Measurements from ENCODE around the gene CDC42EP5. TPM values are rescaled to one million over a fixed set of nuclear protein-coding genes. Genes with fewer than 3 reads are reported as not detected.

Gene CDC42EP5
- total and polyA plus RNA-seq, 7 donors: 1.1 to 7.4 (median 5.0) TPM

DNA sequence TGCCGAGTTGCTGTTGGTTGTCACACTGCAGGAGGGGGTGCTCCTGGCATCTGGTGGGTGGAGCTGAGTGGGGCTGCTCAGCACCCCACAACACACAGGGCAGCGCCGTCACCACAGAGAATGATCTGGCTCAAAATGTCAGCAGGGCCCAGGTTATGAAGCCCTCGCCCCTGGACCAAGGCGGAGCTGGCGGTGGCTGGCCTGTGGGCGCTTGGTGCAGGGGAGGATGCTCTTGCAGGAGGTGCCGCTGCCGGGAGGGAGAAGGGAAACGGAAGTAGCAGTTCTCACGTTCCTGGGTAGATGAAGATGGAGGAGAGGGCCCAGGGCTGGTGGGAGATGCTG, 38.3 kb downstream of the CDC42EP5 start:
- H3K9me3 ChIP-seq: no peaks in the 10 kb centered on the region
- no peak overlapping the region for H3K27ac ChIP-seq
- intact Hi-C loops (cut with DNase I): no loop called here
- no peaks in the 10 kb centered on the region for H3K36me3 ChIP-seq (ENCODE audit: insufficient read depth in 1 of 2, low read depth in 1 of 2)
- H3K4me1 ChIP-seq: no peaks in the 10 kb centered on the region
- DNase-seq (no peak), ATAC-seq (peak in 1 of 4 donors; percentile 11)
- 41 to 47% (median 46%) methylated on average over 11 of the region's 11 CpGs for WGBS, 3 donors
- H3K4me3 ChIP-seq: no peak overlapping the region
- TF ChIP-seq CTCF (IDR thresholded peaks at IDR 0.05): no peak
- H3K27me3 ChIP-seq (ENCODE audit: insufficient read depth in 3 of 3, low read length in 2 of 3): peaks cover 0 to 12% (median 10%) of the 10 kb centered on the region in 3 donors

- WGBS, 3 donors: 49 to 57% (median 56%) methylated on average over 23 of the region's 23 CpGs
- DNase-seq (no peak), ATAC-seq (no peak)
- TF ChIP-seq CTCF (IDR thresholded peaks at IDR 0.05): no peak
- intact Hi-C loops (cut with DNase I): no loop called here
- Histone ChIP-seq H3K4me1 (no peaks in the 10 kb centered on the region), H3K4me3 (no peak overlapping the region), H3K27ac (no peak overlapping the region), H3K9me3 (no peaks in the 10 kb centered on the region), H3K36me3 (ENCODE audit: insufficient read depth in 1 of 2, low read depth in 1 of 2) (no peaks in the 10 kb centered on the region), H3K27me3 (ENCODE audit: insufficient read depth in 3 of 3, low read length in 2 of 3) (peaks cover 0 to 18% (median 13%) of the 10 kb centered on the region in 3 donors)
Observed at GRCh38 chr19:54434112-54434872, 38.8 kb downstream of the CDC42EP5 start.

DNA sequence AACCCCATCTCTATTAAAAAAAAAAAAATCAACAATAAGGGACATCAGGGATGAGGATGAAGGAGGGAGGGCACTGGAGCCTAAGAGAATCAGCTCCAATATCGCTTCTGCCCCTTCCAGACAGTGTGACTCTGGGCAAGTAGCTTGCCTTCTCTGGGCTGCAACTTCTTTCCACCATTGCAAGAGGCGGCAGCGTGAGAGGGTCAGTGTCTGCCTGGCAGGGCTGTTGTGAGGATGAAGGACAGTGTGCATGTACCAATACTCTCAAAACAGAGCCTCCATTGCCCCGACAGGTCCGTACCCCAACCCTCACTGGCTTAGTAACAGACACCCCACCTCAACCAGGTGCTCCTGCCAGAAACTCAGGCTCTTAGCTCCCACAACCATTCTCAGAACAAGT, 39.4 kb downstream of the CDC42EP5 start:
- DNase-seq: no peak
- ATAC-seq: no peak
- Histone ChIP-seq H3K9me3 (no peaks in the 10 kb centered on the region), H3K36me3 (ENCODE audit: insufficient read depth in 1 of 2, low read depth in 1 of 2) (no peaks in the 10 kb centered on the region), H3K27me3 (ENCODE audit: insufficient read depth in 3 of 3, low read length in 2 of 3) (peaks cover 0 to 23% (median 16%) of the 10 kb centered on the region in 3 donors), H3K27ac (no peak overlapping the region), H3K4me3 (no peak overlapping the region), H3K4me1 (no peaks in the 10 kb centered on the region)
- no peak for TF ChIP-seq CTCF (IDR thresholded peaks at IDR 0.05)
- WGBS, 3 donors: 78 to 95% (median 84%) methylated on average over 5 of the region's 5 CpGs
- intact Hi-C loops (cut with DNase I): no loop called here

DNA sequence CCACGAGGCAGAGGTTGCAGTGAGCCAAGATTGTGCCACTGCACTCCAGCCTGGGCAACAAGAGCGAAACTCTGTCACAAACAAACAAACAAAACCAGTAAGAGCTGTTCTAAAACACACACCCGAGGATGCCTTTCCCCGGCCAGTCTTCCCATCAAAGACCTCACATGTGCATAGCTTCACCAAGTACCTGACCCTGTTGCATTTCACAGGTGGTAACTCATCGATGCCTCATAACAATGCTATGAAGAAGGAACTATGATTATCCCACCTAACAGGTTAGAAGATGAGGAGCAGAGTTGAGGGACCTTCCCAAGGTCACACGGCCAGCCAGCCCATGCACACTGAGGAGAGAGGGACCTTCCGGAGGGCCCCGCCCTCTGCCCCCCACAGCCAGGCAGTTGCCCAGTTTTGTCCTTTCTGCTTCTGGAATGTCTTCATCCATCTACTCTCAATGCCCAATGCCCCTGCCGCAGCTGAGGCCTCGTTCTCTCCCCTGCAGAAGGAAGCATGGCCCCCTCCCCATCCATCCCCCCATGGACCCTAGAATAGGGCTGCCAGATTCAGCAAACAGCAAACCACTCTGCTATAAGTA, 40.9 kb downstream of the CDC42EP5 start:
- no peaks in the 10 kb centered on the region for H3K36me3 ChIP-seq (ENCODE audit: insufficient read depth in 1 of 2, low read depth in 1 of 2)
- intact Hi-C loops (cut with DNase I): no loop called here
- no peak overlapping the region for H3K4me3 ChIP-seq
- TF ChIP-seq CTCF (IDR thresholded peaks at IDR 0.05): no peak
- no peak overlapping the region for H3K27ac ChIP-seq
- no peaks in the 10 kb centered on the region for H3K9me3 ChIP-seq
- 65 to 69% (median 68%) methylated on average over 10 of the region's 10 CpGs for WGBS, 3 donors
- DNase-seq: peak in 1 of 2 donors; percentile 28
- no peak for ATAC-seq
- no peaks in the 10 kb centered on the region for H3K4me1 ChIP-seq
- H3K27me3 ChIP-seq (ENCODE audit: insufficient read depth in 3 of 3, low read length in 2 of 3): peaks cover 0 to 28% (median 16%) of the 10 kb centered on the region in 3 donors
